Subcutaneous abdominal adipose tissue (tissue), 5 donors: ENCODE results near the gene SRSF10.
"Not testable (repeated sequence)": the region's sequence is repeated elsewhere in the genome, so short reads cannot be mapped to it uniquely, and the experiment has no call there.

Experiments
- H3K27ac ChIP-seq: one replicate; pipeline ENCODE4 v1.7.0; 2013; ENCODE audit warnings: low read depth, mild to moderate bottlenecking, inconsistent platforms, low read length, moderate library complexity
- H3K27me3 ChIP-seq, 5 donors: one replicate each; pipeline ENCODE4 v1.7.0; 2013; ENCODE audit warnings: low read length in 5 of 5, inconsistent platforms in 1 of 5; ENCODE audit not compliant: control insufficient read depth in 5 of 5, insufficient read depth in 4 of 5
- H3K36me3 ChIP-seq, 5 donors: one replicate each; pipeline ENCODE4 v1.7.0; 2013; ENCODE audit warnings: low read length in 5 of 5; ENCODE audit not compliant: control insufficient read depth in 5 of 5, insufficient read depth in 5 of 5
- H3K4me1 ChIP-seq, 5 donors: one replicate each; pipeline ENCODE4 v1.7.0; 2013; ENCODE audit warnings: low read length in 5 of 5, mild to moderate bottlenecking in 3 of 5, moderate library complexity in 1 of 5; ENCODE audit not compliant: control insufficient read depth in 5 of 5, insufficient read depth in 5 of 5
- H3K4me3 ChIP-seq, 5 donors: one replicate each; pipeline ENCODE4 v1.7.0; 2013; ENCODE audit warnings: low read length in 5 of 5, low read depth in 1 of 5
- H3K9ac ChIP-seq, 5 donors: one replicate each; pipeline ENCODE4 v1.7.0; 2013; ENCODE audit warnings: low read length in 5 of 5, mild to moderate bottlenecking in 4 of 5, moderate library complexity in 3 of 5
- H3K9me3 ChIP-seq, 5 donors: one replicate each; pipeline ENCODE4 v1.7.0; 2013; ENCODE audit warnings: low read length in 5 of 5; ENCODE audit not compliant: control insufficient read depth in 5 of 5
- donor health status: healthy.
- donor health status: healthy.
- donor health status: healthy.
- donor health status: healthy.
- donor health status: healthy.

SRSF10 gene

DNA sequence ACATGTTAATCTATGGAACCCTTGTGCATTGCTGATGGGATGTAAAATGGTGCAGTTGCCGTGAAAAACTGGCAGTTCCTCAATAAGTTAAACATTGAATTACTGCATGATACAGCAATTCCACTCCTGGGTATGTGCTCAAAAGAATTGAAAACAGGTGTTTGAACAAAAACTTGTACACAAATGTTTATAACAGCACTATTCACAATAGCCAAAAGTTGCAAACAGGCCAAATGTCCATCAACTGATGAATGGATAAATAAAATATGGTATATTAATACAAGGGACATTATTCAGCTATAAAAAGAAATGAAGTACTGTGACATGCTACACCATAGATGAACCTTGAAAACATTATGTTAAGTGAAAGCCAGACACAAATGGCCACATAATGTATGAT is 17.7 kb upstream of the SRSF10 start:
- H3K27ac ChIP-seq, result no peak overlapping the region
- no peaks in the 10 kb centered on the region for H3K4me1 ChIP-seq
- peaks cover 0 to under 1% (median 0%) of the 10 kb centered on the region in 5 donors for H3K27me3 ChIP-seq
- H3K9me3 ChIP-seq, result no peaks in the 10 kb centered on the region
- no peaks in the 10 kb centered on the region for H3K36me3 ChIP-seq
- H3K9ac ChIP-seq, result no peak overlapping the region
- H3K4me3 ChIP-seq, result no peak overlapping the region

DNA sequence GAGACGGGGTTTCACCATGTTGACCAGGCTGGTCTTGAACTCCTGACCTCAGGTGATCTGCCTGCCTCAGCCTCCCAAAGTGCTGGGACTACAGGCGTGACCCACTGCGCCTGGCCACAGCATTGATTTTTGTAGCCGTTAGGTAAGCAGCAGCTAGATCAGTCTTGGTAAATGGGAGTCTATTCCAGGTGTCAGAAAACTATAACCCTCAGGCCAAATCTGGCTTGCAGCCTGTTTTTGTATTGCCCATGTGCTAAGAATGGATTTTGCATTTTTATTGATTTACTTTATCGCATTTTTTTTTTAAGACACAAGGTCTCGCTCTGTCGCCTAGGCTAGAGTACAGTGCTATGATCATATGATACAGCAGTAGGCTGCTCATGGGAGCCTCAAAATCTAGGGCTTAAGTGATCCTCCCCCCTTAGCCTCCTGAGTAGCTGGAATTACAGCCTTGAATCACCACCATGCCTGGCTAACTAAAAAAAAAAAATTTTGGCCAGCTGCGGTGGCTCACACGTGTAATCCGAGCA is 16.6 kb upstream of the SRSF10 start:
- Histone ChIP-seq H3K9me3 (no peaks in the 10 kb centered on the region), H3K36me3 (no peaks in the 10 kb centered on the region), H3K27ac (no peak overlapping the region), H3K4me1 (no peaks in the 10 kb centered on the region), H3K4me3 (no peak overlapping the region), H3K9ac (no peak overlapping the region), H3K27me3 (no peaks in the 10 kb centered on the region)

DNA sequence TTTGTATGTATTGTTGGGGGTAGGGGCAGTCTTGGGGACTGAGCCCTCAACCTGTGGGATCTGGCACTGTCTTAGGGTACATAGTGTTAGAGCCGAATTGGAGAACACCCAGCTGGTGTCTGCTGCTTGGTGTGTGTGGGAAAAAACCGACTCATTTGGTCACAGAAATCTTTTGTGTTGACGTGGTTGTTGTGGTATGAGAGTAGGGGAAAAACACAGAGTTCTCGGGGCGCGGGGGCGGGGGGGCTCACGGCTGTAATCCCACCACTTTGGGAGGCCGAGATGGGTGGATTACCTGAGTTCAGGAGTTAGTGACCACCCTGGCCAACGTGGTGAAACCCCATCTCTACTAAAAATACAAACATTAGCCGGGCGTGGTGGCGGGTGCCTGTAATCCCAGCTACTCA is 15.3 kb upstream of the SRSF10 start:
- H3K4me3 ChIP-seq, result no peak overlapping the region
- no peaks in the 10 kb centered on the region for H3K36me3 ChIP-seq
- H3K9me3 ChIP-seq, result no peaks in the 10 kb centered on the region
- H3K4me1 ChIP-seq, result no peaks in the 10 kb centered on the region
- no peak overlapping the region for H3K9ac ChIP-seq
- H3K27ac ChIP-seq, result no peak overlapping the region
- H3K27me3 ChIP-seq, result no peaks in the 10 kb centered on the region

DNA sequence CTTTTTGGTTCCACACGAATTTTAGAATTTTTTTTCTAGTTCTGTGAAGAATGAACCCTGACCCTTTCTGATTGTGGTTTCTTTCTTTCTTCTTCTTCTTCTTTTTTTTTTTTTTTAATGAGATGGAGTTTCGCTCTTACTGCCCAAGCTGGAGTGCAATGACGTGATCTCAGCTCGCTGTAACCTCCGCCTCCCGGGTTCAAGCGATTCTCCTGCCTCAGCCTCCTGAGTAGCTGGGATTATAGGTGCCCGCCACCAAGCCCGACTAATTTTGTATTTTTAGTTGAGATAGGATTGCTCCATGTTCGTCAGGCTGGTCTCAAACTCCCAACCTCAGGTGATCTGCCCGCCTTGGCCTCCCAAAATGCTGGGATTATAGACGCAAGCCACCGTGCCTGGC is 11.9 kb upstream of the SRSF10 start:
- not testable (repeated sequence) for H3K9me3 ChIP-seq, H3K9ac ChIP-seq, H3K27ac ChIP-seq, H3K4me3 ChIP-seq, H3K36me3 ChIP-seq, H3K27me3 ChIP-seq, H3K4me1 ChIP-seq

DNA sequence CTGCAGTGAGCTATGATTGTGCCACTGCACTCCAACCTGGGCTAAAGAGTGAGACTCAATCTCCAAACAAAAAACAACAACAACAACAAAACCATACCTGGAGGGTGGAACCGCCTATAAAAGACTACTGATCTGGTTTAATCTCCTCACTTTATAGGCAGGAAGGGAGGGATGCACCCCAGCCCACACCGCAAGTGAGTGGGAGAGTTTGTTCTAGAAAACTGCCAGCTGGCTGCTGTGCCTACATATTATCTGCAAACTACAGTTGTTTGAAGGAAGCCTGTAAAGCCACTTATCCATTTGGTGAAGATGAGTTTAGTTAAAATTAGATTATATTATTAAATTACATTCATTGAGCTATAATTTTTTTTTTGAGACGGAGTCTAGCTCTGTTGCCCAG is 9.1 kb upstream of the SRSF10 start:
- H3K9ac ChIP-seq, result no peak overlapping the region
- no peaks in the 10 kb centered on the region for H3K9me3 ChIP-seq
- H3K36me3 ChIP-seq, result no peaks in the 10 kb centered on the region
- H3K27me3 ChIP-seq, result no peaks in the 10 kb centered on the region
- peaks cover 0 to 3% (median 0%) of the 10 kb centered on the region in 5 donors for H3K4me1 ChIP-seq
- no peak overlapping the region for H3K27ac ChIP-seq
- H3K4me3 ChIP-seq, result no peak overlapping the region

DNA sequence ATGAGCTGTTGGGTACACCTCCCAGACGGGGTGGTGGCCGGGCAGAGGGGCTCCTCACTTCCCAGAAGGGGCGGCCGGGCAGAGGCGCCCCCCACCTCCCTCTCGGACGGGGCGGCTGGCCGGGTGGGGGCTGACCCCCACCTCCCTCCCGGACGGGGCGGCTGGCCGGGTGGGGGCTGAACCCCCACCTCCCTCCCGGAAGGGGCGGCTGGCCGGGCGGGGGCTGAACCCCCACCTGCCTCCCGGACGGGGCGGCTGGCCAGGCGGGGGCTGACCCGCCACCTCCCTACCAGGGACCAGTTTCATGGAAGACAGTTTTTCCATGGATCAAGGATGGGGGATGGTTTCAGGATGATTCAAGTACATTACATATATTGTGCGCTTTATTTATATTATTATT is 6.9 kb upstream of the SRSF10 start:
- H3K4me1 ChIP-seq, H3K9ac ChIP-seq, H3K27me3 ChIP-seq, H3K36me3 ChIP-seq, H3K9me3 ChIP-seq, H3K4me3 ChIP-seq, H3K27ac ChIP-seq: not testable (repeated sequence)

DNA sequence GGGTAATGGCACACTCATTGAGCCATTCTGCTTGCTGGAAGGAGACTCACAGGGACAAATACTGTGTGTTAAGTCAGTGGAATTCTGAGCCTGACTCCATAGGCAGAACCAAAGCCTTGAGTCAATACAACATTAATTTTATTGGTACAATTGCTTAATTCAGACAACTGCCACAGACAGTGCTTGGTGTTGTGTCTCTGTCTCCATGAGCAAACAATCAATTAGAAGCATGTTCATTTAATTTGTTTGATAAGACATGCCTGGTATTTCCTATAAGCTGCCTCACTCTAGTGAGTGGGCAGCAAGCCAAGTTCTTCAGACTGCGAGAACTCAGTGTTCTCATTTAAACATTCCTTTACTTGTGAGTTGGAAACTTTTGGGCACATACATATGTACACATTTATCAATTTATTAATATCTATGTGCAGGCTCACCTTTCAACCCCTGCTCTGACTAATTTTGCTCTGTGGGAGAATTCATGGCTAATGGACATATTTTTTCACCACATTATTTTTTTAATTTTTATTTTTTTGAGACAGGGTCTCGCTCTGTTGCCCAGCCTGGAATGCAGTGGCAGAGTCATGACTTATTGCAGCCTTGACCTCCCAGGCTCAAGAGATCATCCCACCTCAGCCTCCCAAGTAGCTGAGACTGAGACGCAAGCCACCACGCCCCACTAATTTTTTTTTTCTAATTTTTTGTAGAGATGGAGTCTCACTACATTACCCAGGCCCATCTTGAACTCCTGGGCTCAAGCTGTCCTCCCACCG is 4.5 kb upstream of the SRSF10 start:
- H3K27ac ChIP-seq, result no peak overlapping the region
- no peak overlapping the region for H3K9ac ChIP-seq
- H3K4me3 ChIP-seq, result no peak overlapping the region

DNA sequence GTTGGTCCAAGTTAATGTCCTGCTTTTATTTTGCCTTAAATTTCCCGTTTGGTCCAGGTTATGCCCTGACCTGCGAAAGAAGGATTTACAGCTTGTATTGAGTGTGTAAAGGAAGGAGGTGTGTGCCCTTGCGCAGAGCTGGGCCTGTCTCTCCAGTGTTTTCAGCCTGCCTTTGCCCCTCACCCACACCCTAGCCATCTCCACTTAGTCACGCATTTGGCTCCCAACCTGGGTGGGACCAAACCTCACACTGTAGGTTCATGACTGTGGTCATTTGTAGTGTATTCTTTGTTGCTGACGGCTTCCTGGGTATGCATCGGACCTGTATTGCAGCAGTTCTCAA is 572 bp upstream of the SRSF10 start:
- peaks cover 2 to 43% (median 38%) of the 10 kb centered on the region in 5 donors for H3K4me1 ChIP-seq
- H3K36me3 ChIP-seq, result peaks cover 0 to 3% (median 0%) of the 10 kb centered on the region in 5 donors
- peak overlapping the region in 4 of 5 donors; percentile 98 to 99 (median 98) for H3K9ac ChIP-seq
- peak overlapping the region; percentile 97 for H3K27ac ChIP-seq
- H3K27me3 ChIP-seq, result no peaks in the 10 kb centered on the region
- peak overlapping the region; percentile 54 to 92 (median 76) for H3K4me3 ChIP-seq
- H3K9me3 ChIP-seq, result no peaks in the 10 kb centered on the region

More for the DNA sequence above, 4.5 kb upstream of the SRSF10 start:
- Histone ChIP-seq H3K9me3 (no peaks in the 10 kb centered on the region), H3K27me3 (no peaks in the 10 kb centered on the region), H3K36me3 (no peaks in the 10 kb centered on the region), H3K4me1 (peaks cover 0 to 9% (median 8%) of the 10 kb centered on the region in 5 donors)

DNA sequence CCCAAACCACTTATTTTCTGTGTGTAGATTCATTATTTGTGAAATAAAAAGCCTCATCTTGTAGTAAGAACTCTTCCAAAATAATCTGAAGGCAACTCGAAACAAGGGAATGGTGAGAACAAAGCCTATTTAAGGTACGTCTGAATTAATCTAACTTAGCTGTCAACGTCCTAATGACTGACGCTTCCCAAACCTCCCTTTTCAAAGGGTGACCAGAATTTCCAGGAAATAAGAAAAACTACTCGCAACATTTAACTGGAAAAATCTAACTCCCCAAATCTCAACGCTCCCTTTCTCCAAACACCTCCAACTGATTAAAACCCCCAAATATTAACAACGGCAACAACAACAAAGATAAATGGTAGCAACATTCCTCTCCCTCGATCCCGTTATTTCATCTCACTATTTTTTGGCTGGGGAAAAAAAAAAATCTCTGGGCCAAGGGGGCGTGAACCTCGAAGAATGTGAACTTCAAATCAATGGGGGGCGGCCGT is 693 bp downstream of the SRSF10 start:
- Histone ChIP-seq H3K27ac (peak overlapping the region; percentile 97), H3K9ac (peak overlapping the region; percentile 60 to 99 (median 98)), H3K9me3 (no peaks in the 10 kb centered on the region), H3K36me3 (peaks cover 0 to 7% (median 2%) of the 10 kb centered on the region in 5 donors), H3K4me1 (peaks cover 3 to 47% (median 41%) of the 10 kb centered on the region in 5 donors), H3K27me3 (no peaks in the 10 kb centered on the region), H3K4me3 (peak overlapping the region; percentile 76 to 92 (median 87))

DNA sequence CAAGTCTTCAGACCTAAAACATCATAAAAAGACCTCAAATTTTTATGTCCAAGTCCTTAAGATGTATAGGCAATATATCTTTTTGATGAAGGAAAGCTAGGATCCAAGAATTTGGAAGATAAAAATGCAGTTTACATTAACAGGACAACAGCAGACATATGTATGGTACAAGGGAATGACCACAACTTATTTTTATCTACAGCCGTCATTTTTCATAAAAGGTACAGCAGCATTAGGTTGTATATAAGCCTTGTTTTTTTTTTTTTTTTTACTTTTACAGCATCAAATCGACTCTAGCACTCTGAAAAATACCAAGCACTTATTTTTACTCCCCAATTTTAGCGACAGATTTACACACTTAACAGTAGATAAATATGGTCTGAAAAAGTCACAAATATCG is 1.3 kb downstream of the SRSF10 start:
- Histone ChIP-seq H3K27ac (peak overlapping the region; percentile 97), H3K9me3 (no peaks in the 10 kb centered on the region), H3K4me1 (peaks cover 3 to 47% (median 41%) of the 10 kb centered on the region in 5 donors)

More for the DNA sequence above, 1.3 kb downstream of the SRSF10 start:
- H3K9ac ChIP-seq, result peak overlapping the region in 4 of 5 donors; percentile 98 to 99 (median 98)
- no peaks in the 10 kb centered on the region for H3K27me3 ChIP-seq
- H3K4me3 ChIP-seq, result peak overlapping the region; percentile 76 to 92 (median 87)
- peaks cover 3 to 7% (median 6%) of the 10 kb centered on the region in 5 donors for H3K36me3 ChIP-seq
